HUES6 (cell line): Measurements from ENCODE around the gene FAM162B.
A peak's percentile ranks its signal among the peaks of the same experiment; 100 is the strongest.

Experiments
- H3K27ac ChIP-seq: 2 replicates; pipeline ENCODE4 v1.7.0; 2013; ENCODE audit warnings: low read depth, mild to moderate bottlenecking, low read length, inconsistent platforms
- H3K27me3 ChIP-seq: 2 replicates; pipeline ENCODE4 v1.6.1; 2013; ENCODE audit warnings: low read length; ENCODE audit not compliant: control insufficient read depth, insufficient read depth
- H3K36me3 ChIP-seq: 2 replicates; pipeline ENCODE4 v1.6.1; 2013; ENCODE audit warnings: low read length; ENCODE audit not compliant: control insufficient read depth, insufficient read depth
- H3K4me1 ChIP-seq: 2 replicates; pipeline ENCODE4 v1.6.1; 2013; ENCODE audit warnings: low read length; ENCODE audit not compliant: control insufficient read depth, insufficient read depth
- H3K4me3 ChIP-seq: 2 replicates; pipeline ENCODE4 v1.5.1; 2013; ENCODE audit warnings: low read depth, low read length
- H3K9ac ChIP-seq: one replicate; pipeline ENCODE4 v1.6.1; 2013; ENCODE audit warnings: mild to moderate bottlenecking, low read length
- H3K9me3 ChIP-seq: 2 replicates; pipeline ENCODE4 v1.6.1; 2013; ENCODE audit warnings: low read depth, low read length; ENCODE audit not compliant: control insufficient read depth, insufficient read depth

The FAM162B gene

GRCh38 chr6:116764961-116765841 is at the start of gene FAM162B:
FAM162B (minus strand) TSS chr6:116765719; CDS start chr6:116765576, 143 bp downstream.
- Histone ChIP-seq H3K27ac (no peak within 1 kb of the TSS), H3K27me3 (peaks cover 38% of the 10 kb centered on the region), H3K9ac (peak within 1 kb of the TSS; percentile 27), H3K4me1 (peaks cover 5% of the 10 kb centered on the region; the same call in 1 of the 2 replicates), H3K9me3 (no peaks in the 10 kb centered on the region), H3K4me3 (peak within 1 kb of the TSS; percentile 87), H3K36me3 (no peaks in the 10 kb centered on the region)

- Histone ChIP-seq H3K4me3 (no peak overlapping the region), H3K27ac (no peak overlapping the region), H3K27me3 (no peaks in the 10 kb centered on the region), H3K4me1 (no peaks in the 10 kb centered on the region; the same call in 1 of the 2 replicates), H3K9ac (no peak overlapping the region), H3K9me3 (no peaks in the 10 kb centered on the region), H3K36me3 (no peaks in the 10 kb centered on the region)
These were observed 46.6 kb upstream of the FAM162B start for GRCh38 chr6:116812051-116812650.

- Histone ChIP-seq H3K27ac (no peak overlapping the region), H3K4me3 (no peak overlapping the region), H3K4me1 (no peaks in the 10 kb centered on the region), H3K27me3 (no peaks in the 10 kb centered on the region), H3K9me3 (no peaks in the 10 kb centered on the region), H3K36me3 (no peaks in the 10 kb centered on the region), H3K9ac (no peak overlapping the region)
These were observed 36.5 kb upstream of the FAM162B start for GRCh38 chr6:116801971-116802370.

- H3K27ac ChIP-seq = no peak overlapping the region
- no peak overlapping the region for H3K9ac ChIP-seq
- no peaks in the 10 kb centered on the region for H3K36me3 ChIP-seq
- H3K4me1 ChIP-seq = no peaks in the 10 kb centered on the region
- H3K9me3 ChIP-seq = no peaks in the 10 kb centered on the region
- no peaks in the 10 kb centered on the region for H3K27me3 ChIP-seq
- no peak overlapping the region for H3K4me3 ChIP-seq
These were observed 34.4 kb upstream of the FAM162B start for GRCh38 chr6:116799945-116800344.

GRCh38 chr6:116797585-116797984 is 32.1 kb upstream of the FAM162B start:
- Histone ChIP-seq H3K9ac (no peak overlapping the region), H3K4me1 (no peaks in the 10 kb centered on the region), H3K4me3 (no peak overlapping the region), H3K9me3 (no peaks in the 10 kb centered on the region), H3K27me3 (no peaks in the 10 kb centered on the region), H3K36me3 (no peaks in the 10 kb centered on the region), H3K27ac (no peak overlapping the region)

- Histone ChIP-seq H3K27me3 (no peaks in the 10 kb centered on the region), H3K4me3 (no peak overlapping the region), H3K4me1 (no peaks in the 10 kb centered on the region), H3K9ac (no peak overlapping the region), H3K9me3 (no peaks in the 10 kb centered on the region), H3K36me3 (no peaks in the 10 kb centered on the region), H3K27ac (no peak overlapping the region)
These were observed 27.7 kb upstream of the FAM162B start for GRCh38 chr6:116793224-116793623.

- Histone ChIP-seq H3K4me3 (no peak overlapping the region), H3K9ac (no peak overlapping the region), H3K27me3 (no peaks in the 10 kb centered on the region)
These were observed 18.3 kb upstream of the FAM162B start for GRCh38 chr6:116783852-116784251.

GRCh38 chr6:116779573-116780164 is 14.2 kb upstream of the FAM162B start:
- no peaks in the 10 kb centered on the region for H3K9me3 ChIP-seq
- H3K9ac ChIP-seq = no peak overlapping the region
- no peaks in the 10 kb centered on the region for H3K36me3 ChIP-seq
- H3K27ac ChIP-seq = no peak overlapping the region
- no peak overlapping the region for H3K4me3 ChIP-seq
- H3K27me3 ChIP-seq = no peaks in the 10 kb centered on the region
- no peaks in the 10 kb centered on the region for H3K4me1 ChIP-seq

More at GRCh38 chr6:116783852-116784251, 18.3 kb upstream of the FAM162B start:
- Histone ChIP-seq H3K36me3 (no peaks in the 10 kb centered on the region), H3K27ac (no peak overlapping the region), H3K4me1 (no peaks in the 10 kb centered on the region), H3K9me3 (no peaks in the 10 kb centered on the region)

- no peaks in the 10 kb centered on the region for H3K9me3 ChIP-seq
- no peak overlapping the region for H3K9ac ChIP-seq
- H3K4me1 ChIP-seq = no peaks in the 10 kb centered on the region
- no peak overlapping the region for H3K4me3 ChIP-seq
- H3K36me3 ChIP-seq = no peaks in the 10 kb centered on the region
- no peaks in the 10 kb centered on the region for H3K27me3 ChIP-seq
- no peak overlapping the region for H3K27ac ChIP-seq
These were observed 8.4 kb upstream of the FAM162B start for GRCh38 chr6:116773886-116774285.

GRCh38 chr6:116772450-116772849 is 6.9 kb upstream of the FAM162B start:
- Histone ChIP-seq H3K4me1 (no peaks in the 10 kb centered on the region; the same call in 1 of the 2 replicates), H3K27ac (no peak overlapping the region), H3K9ac (no peak overlapping the region), H3K9me3 (no peaks in the 10 kb centered on the region), H3K27me3 (peaks cover under 1% of the 10 kb centered on the region; the same call in 1 of the 2 replicates), H3K4me3 (no peak overlapping the region), H3K36me3 (no peaks in the 10 kb centered on the region)

- H3K4me1 ChIP-seq = no peaks in the 10 kb centered on the region; the same call in 1 of the 2 replicates
- H3K9me3 ChIP-seq = no peaks in the 10 kb centered on the region
- no peak overlapping the region for H3K27ac ChIP-seq
- H3K27me3 ChIP-seq = peaks cover 38% of the 10 kb centered on the region
- no peak overlapping the region for H3K4me3 ChIP-seq
- no peaks in the 10 kb centered on the region for H3K36me3 ChIP-seq
- H3K9ac ChIP-seq = no peak overlapping the region
These were observed 2.2 kb upstream of the FAM162B start for GRCh38 chr6:116767715-116768114.
